K562 (cell line): Measurements from ENCODE around the gene DCAF11. TPM values are rescaled to one million over a fixed set of nuclear protein-coding genes. Genes with fewer than 3 reads are reported as not detected.

Experiments used
- ARID4B ChIP-seq: sonication (generic); formaldehyde crosslinking; IDR thresholded peaks from 2 replicates; pipeline ENCODE4 v1.8.0; 2022; ENCODE audit warnings: mild to moderate bottlenecking, missing genetic modification reagents
- CHD7 ChIP-seq: fragments of 200-600 bp; sonication (generic); IDR thresholded peaks from one replicate; pipeline ENCODE4 v1.6.1; 2012; ENCODE audit warnings: mild to moderate bottlenecking, low read depth, low read length, inconsistent platforms
- FOXK2 ChIP-seq, 2 experiments: fragments of 450-650 bp; IDR thresholded peaks in 1 of 2; conservative IDR thresholded peaks in 1 of 2; 2 replicates each; pipeline ENCODE4 v1.6.1; 2016; ENCODE audit warnings: low read depth in 2 of 2, mild to moderate bottlenecking in 1 of 2
- FOXM1 ChIP-seq, 2 experiments: fragments of 450-650 bp in 1 of 2; sonication (generic) in 1 of 2; formaldehyde crosslinking in 1 of 2; IDR thresholded peaks; 2 replicates each; pipeline versions ENCODE4 v1.6.1 to v1.9.0; 2017 to 2022; ENCODE audit warnings: low read depth in 2 of 2, mild to moderate bottlenecking in 2 of 2, missing genetic modification reagents in 1 of 2, moderate library complexity in 1 of 2
- GABPB2 ChIP-seq: fragments of 250-450 bp; sonication (Bioruptor Pico); conservative IDR thresholded peaks from 2 replicates; pipeline ENCODE4 v1.5.1; 2021; ENCODE audit warnings: mild to moderate bottlenecking
- MTF1 ChIP-seq: fragments of 250-450 bp; sonication (Bioruptor Pico); IDR thresholded peaks from 2 replicates; pipeline ENCODE4 v1.9.0; 2021; ENCODE audit warnings: moderate library complexity, mild to moderate bottlenecking, inconsistent platforms, borderline replicate concordance
- NCOA4 ChIP-seq: fragments of 450-650 bp; IDR thresholded peaks from 2 replicates; pipeline ENCODE4 v1.6.1; 2018; ENCODE audit warnings: mild to moderate bottlenecking; ENCODE audit not compliant: partially characterized antibody
- NRF1 ChIP-seq, 2 experiments: fragments of 450-650 bp; IDR thresholded peaks in 1 of 2; conservative IDR thresholded peaks in 1 of 2; 2 replicates each; pipeline ENCODE4 v1.6.1; 2014; ENCODE audit warnings: mild to moderate bottlenecking in 2 of 2
- OTX1 ChIP-seq: fragments of 450-650 bp; formaldehyde crosslinking; IDR thresholded peaks from 2 replicates; pipeline ENCODE4 v1.4.0; 2022; ENCODE audit warnings: mild to moderate bottlenecking
- PCBP1 ChIP-seq: fragments of 200-400 bp; formaldehyde crosslinking; IDR thresholded peaks from 2 replicates; pipeline ENCODE4 v1.6.1; 2018; ENCODE audit warnings: mild to moderate bottlenecking, low read depth, low read length; ENCODE audit not compliant: poor library complexity, severe bottlenecking
- ZNF583 ChIP-seq: fragments of 250-450 bp; sonication (Bioruptor Pico); IDR thresholded peaks from 2 replicates; pipeline ENCODE4 v1.4.0; 2020
- polyA plus RNA-seq, 8 experiments: library from polyadenylated mRNA; depleted of rRNA in 4 of 8; stranded (reverse) in 5 of 8; unstranded in 3 of 8; fragments of >200 nt; fragmentation: Nextera tagmentation in 2 of 8; fragmentation: Illumina TruSeq in 1 of 8; extraction: Ambion mirVana in 2 of 8; extraction: Trizol in 1 of 8; gene quantifications; 2 replicates each; pipeline versions ENCODE4 v1.2.1 to v1.2.3, GENCODE V29; 2011 to 2014; ENCODE audit warnings: inconsistent platforms in 1 of 8, missing spikeins in 1 of 8
- total RNA-seq, 7 experiments: library from RNA; depleted of rRNA in 6 of 7; stranded (reverse); fragments of >200 nt in 6 of 7; fragmentation: Illumina TruSeq in 2 of 7; extraction: Trizol in 2 of 7; gene quantifications; 2 replicates each; pipeline versions ENCODE4 v1.2.1 to v1.2.3, GENCODE V29; 2011 to 2021; ENCODE audit warnings: low replicate concordance in 1 of 7

DCAF11 gene
- total and polyA plus RNA-seq, 9 of the 15 experiments (the other 6 are each of a cell fraction or from before 2014, with no cell fraction given), result 8.5 to 46.2 (median 36.4) TPM

GRCh38 chr14:24135834-24136683 lies 21.5 kb downstream of the DCAF11 start, which contains the start of gene PSME1 (continued):
- TF ChIP-seq CHD7 (no peak), OTX1 (CRISPR knock-in tag) (no peak), MTF1 (CRISPR knock-in tag) (no peak), FOXM1 (IDR thresholded peaks at IDR 0.05; ENCODE audit: low read depth) (no peak), FOXM1 (CRISPR knock-in tag; IDR thresholded peaks at IDR 0.05; ENCODE audit: low read depth) (no peak), ZNF583 (CRISPR knock-in tag) (no peak), PCBP1 (no peak), NRF1 (conservative IDR thresholded peaks at IDR 0.05 in 1 of 2, IDR thresholded peaks at IDR 0.05 in 1 of 2) (peak; percentile 83 to 84), FOXK2 (conservative IDR thresholded peaks at IDR 0.05 in 1 of 2, IDR thresholded peaks at IDR 0.05 in 1 of 2; ENCODE audit: low read depth in 2 of 2) (no peak), GABPB2 (no peak), NCOA4 (no peak), ARID4B (peak; percentile 88)
